ELF-1 (cell line): Measurements from ENCODE around the gene SLC1A2.

Source experiments
- DNase-seq: peaks from one replicate; pipeline ENCODE4 v3.0.0-alpha.2; 2016; ENCODE audit warnings: low read depth, low spot score

SLC1A2 gene

DNA sequence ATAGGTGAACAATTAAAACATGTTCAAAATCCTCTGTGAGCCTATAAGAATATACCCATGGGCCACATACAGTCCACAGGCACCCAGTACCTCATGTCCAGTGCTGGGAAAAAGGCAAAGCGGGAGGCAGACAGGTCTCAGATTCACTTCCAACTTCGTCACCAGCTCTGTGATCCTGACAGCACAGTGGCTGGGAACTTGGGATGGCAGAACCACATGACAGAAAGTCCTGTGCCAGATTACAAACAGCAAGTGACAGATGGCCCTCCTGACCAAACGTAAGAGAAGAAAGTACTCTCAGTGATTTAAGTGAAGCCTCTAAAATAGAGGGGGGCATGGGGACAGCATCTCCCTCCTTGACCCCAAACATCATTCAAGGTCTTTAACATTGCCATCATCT is 5.8 kb downstream of the SLC1A2 start:
- no peak for DNase-seq

DNA sequence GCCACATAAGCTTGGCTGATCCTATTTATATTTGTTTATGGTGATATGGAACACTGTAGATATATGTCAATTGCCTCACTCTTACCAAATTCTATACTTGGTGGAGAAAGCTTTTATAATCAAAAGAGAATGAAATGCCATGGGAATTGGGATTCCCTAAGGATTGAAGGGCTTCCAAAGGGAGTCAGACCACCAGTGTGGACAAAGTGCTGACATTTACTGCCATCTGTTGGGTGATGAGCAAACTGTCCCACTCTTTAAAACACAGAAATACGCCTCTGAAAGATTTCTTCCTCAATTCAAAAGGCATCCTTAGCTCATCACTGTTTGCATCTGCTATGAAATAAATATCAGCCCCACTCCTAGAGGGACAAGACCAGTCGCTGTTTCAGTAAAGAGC is 7.1 kb downstream of the SLC1A2 start:
- no peak for DNase-seq

DNA sequence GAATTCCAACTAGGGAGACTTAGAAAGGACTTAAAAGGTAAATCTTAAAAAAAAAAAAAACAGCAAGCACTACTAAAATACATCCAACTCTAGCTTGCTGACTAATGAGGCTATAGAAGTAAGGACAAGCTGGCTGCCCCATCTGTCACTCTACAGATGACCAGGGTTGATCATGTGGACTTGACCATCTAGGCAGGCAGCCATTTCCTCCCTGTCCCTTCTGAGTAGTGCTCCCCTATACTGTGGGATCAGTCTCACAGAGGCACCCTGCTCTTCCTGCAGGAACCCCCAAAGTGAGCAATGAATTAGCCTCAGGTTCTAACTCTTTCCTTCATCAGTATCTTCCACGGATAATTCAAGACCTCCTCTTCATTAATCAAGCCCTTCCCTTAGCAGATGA is 12.3 kb downstream of the SLC1A2 start:
- DNase-seq, result no peak

DNA sequence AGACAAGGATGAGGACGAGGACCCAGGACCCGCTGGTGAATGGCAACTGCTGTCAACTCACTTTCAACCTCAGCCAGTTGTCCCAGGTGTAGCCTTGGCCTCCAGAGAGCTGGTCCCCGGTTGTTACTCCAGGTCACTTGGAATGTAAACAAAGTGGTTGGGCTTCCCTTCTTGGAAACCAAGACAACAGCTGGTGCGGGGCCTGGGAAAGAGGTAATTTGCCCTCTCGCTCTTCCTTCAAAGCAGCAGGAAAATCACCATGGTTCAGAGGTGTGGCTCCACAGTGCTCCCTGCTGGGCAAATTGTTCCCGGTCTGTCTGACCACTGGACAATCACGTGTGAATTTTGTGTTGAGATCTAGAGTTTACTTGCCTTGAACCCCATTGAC is 15.0 kb downstream of the SLC1A2 start:
- peak; percentile 96 for DNase-seq

DNA sequence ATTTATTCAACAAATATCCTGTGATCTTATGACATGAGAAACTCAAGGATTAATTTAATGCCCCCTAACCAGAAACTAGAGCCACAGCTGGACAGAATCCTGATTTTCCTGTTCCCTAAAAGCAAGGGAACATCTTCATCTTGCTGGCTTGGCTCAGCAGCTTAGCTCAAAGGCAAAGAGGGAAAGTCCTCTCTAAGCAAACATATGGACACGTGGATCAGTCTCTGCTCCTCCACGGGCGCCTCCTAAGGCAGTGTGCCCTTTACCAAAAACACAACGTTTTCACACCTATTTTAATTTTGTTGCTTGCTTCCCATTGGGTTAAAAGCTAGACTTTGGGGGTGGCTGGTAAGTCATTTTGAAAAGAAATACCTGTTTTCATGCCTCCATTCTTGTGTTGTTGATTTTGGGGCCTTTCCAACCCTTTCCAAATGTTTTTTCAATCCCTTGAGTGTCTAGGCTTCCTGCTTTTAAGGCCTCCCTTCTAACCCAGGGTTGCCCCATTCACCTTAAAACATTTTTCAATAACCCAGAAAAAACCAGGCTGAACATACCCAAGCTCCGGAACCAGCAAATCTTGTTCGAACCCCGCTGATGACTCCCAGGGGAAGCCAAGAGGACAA is 15.5 kb downstream of the SLC1A2 start:
- DNase-seq, result no peak

DNA sequence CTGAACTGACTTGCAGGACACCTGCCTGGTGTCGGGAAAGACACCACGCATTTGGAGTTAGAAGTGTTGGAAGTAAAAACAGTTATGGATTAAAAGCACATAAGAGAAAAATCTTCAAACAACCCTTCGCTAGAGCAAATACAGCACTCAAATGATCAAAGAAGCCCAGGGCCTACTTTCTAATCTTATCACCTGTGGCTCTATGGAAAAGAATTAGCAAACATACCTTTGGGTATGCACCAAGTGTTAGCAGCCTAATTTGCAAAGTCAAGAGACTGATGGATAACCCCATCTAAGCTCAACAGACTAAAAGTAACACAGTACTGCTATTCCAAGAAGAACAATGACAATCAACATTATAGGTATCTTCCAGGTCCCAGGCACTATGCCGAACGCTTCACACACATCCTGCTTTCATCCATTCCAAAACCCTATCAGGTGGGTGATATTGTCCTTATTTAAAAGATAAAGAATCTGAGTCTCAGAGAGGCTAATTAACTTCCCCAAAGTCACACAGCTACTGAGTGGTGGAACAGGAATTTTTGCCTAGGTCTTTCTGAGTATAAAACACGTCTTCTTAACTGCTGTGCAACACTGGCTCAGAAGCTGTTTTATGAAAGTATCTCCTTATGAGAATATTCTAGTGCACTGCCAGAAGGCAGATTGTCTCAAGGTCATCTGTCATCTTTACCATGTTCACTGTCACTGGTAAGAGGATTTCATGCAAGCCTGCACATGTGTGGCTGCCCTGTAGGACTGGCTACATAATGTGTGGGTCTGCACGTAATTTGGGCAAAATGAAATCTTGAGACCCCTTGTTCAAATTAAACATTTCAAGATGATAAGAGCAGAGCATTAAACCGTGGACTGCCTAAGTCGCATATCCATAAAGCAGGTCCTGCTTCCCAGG is 16.4 kb downstream of the SLC1A2 start:
- no peak for DNase-seq

DNA sequence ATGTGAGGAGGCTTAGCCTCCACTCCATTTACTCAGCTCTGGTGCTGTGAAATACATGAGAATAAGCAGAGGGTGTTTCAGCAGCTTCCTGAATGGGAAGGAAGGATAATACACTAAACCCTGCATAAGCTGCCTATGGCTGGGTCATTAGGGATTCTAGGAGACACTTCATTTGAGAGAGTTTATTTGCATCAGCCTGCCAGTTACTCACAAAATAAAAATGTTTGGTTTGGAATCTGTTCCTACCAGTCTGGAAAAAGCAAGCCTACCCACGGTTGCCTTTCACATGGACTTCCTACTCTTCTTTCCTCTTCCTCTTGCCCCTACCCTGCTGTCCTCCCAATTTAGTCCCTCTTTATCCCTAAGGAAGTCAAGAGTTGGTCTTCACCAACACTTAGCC is 20.5 kb downstream of the SLC1A2 start:
- no peak for DNase-seq

DNA sequence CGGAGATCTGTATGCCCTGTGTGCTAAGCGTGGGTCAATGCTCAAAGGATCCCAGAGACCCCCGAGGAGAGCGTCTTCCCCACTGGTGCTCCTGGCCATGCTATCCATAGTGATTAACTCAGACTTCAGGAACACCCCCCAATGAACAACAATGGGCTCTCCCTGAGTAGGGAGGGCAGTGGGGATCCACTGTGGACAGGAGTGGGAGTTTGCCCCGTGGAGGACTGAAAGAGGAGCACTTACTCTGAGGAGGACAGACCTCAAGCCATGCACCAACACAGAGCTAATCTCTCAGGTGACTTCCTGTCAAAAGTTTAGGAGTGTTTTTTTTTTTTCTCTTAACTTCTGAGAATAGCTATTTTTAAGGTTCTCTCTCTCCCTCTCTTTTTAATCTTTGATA is 24.4 kb downstream of the SLC1A2 start:
- DNase-seq, result no peak

DNA sequence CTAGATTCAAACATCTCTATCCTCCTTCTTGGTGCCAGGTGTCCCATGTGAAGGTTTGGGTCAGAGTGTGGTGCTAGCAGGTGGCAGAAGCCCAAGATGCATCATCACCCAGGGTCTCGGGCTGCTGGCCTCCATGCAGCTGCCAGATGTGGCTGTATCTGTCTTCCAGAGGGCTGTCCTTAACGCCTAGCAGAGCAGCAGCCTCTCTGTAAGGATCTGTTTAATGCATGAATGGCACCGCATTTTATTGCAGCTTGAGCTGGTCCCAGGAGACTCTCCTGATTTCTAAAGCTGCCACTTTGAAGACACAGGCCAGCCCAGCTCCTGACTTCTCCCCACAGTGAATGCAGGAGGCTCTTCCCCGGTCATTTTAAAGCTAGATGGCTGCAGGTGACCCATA is 26.3 kb downstream of the SLC1A2 start:
- peak; percentile 40 for DNase-seq

DNA sequence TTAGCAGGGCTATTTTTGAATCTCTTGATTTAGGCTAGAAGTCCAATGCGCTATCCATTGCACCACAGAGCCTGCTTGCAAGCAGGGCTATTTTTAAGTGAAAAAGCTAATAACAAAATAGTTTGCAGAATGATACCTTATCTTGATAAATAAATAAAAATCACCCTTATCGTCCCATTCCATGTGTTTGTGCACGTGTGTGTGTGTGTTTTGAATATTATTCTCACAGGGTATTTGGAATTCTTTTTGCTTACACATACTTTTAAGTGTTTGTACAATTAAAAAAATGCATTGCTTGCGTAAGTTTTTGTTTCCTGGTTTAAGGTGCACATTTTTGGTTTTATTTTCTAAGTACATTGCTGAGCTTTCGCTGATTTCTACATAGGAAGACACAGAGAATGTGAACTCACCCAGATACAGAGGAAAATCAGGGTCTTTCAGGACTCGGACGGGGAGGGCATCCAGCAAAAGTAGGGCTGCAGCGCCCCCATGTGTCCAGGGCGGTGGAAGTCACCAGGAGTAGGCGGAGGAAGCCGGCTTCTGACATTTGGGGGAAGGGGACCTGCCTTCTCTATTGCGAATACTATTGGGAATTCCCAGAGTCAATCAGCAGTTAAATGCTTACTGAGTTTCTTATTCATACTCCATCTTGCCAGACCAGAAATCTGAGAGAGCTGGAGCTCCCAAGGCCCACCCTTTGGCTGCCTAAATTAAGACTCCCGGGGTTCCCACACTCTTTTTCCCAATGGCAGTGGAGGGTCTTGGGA is 27.3 kb downstream of the SLC1A2 start:
- peak; percentile 87 for DNase-seq

DNA sequence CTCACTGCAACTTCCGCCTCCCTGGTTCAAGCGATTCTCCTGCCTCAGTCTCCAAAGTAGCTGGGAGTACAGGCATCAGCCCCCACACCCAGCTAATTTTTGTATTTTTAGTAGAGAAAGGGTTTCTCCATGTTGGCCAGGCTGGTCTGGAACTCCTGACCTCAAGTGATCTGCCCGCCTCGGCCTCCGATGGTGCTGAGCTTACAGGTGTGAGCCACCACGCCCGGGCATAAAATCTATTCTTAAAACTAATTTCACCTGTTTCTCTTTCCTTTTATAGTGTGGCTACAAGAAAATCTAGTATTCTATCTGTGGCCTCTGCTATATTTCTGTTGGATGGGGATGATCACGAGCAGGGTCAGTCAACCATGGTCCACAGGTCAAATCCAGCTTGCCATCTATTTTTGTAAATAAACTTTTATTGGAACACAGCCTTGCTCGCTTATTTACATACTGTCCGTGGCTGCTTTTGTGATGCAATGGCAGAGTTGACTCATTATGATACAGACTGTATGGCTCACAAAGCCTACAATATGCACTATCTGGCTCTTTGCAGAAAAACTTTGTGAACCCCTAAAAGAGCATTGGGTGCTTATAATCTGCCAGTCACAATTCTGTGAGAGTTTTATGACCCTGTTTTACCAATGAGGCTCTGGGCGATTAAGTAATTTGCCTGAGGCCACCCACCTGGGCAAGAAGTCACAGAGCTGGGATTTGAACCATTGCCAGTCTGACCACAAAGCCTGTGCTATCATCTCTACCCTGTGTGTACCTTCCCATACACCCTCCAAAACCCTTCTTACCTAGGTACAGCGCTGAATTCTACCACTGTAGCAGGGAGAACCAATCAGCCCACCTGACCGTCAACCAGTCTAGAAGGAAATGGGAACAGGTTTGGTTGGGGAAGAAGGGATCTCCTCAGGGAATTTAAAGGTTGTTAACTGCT is 28.3 kb downstream of the SLC1A2 start:
- no peak for DNase-seq

DNA sequence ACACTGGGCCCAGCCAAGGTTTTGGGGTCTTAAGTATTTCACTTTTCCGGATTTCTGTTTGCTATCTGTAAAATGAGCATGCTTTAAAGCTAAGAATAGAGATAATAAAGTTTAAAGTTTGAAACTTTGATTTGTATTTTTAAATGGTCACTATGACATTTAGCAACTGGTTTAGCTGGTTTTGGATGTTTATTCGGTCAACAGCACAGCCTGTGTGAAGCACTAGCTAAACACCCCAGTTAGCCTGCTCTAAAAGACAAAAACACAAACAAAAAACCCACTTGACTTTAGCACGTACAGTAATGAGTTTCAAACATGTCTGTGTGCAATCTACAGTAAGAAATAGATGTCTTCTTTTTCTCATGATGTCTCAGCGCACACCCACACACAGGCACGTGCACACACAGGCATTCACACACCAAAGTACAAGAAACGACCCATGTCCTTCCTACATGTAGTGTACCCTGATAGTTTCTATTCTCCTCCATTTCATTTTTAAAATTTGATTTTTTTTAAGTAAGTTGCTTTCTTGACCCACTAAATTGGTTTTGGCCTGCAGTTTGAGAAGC is 29.4 kb downstream of the SLC1A2 start:
- DNase-seq, result no peak

DNA sequence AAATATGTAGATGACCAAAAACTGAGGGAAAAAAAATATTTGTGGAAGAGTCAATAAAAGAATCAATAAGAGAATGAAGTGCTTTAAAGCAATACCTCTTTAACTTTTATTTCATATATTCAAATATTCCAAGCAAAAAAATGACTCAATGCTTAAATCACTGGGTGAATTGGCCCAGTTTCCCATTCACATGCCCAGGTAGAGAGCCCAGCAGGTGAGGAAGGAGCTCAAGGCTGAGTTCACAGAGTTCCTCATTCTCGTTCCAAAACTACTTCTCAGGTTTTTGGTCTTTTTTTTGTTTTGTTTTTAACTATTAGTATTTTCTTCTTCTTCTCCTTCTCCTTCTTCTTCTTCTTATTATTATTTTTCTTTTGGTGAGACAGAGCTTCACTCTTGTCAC is 30.2 kb downstream of the SLC1A2 start:
- DNase-seq, result no peak

DNA sequence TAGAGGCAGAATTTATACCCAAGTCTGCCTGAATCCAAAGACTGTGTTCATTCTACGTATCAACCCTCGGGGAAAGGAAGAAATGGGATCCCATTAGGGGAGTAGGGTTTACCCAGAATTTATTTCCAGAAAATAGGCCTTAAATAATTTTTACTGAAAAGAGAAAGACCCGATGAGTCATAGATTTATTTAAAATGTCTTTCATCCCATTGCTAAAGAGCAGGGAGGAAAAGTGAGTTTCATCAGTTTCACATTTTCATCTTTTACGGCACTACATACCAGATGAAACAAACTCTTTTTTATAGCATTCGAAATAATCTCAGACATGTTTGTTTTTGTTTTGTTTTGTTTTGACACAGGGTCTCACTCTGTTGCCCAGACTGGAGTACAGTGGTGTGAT is 31.3 kb downstream of the SLC1A2 start:
- no peak for DNase-seq

DNA sequence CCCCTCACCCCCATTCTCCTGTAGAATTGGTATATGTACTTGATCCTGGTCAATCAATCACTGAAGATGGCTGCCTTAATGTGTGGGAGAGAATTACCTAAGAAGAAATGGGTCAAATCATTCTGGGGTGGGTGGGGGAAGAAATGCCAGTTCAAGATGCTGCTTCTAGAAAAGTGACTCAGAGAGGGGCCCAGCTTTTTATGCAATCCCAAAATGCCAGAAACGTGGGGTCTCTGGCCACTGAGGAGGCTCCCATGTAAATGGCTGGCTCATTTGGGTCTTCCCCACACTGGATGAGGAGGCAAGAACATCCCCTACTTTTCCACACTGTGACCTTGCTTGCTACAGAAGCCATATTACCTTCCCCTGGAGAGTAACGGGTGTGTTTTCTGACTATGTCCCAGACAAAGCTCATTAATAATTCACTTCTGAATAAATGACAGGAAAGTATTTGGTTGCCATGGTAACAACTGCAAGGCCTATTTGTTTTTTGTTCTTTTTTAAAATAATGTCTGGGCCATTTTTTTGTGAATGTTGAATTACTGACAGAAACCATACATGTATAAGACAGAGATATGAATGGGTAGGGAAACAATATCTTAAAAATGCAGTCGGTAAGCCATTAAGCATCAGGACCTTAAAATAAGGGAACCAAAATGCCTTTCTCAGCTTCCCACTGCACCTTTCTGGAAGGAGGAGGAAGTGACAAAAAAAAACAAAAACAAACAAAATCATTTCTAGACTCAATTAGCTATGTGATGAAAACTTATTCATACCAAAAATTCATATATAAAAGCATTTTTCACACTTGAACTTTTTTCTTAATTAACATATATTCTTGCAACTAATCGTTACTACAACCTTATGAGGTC is 32.0 kb downstream of the SLC1A2 start:
- DNase-seq, result no peak

DNA sequence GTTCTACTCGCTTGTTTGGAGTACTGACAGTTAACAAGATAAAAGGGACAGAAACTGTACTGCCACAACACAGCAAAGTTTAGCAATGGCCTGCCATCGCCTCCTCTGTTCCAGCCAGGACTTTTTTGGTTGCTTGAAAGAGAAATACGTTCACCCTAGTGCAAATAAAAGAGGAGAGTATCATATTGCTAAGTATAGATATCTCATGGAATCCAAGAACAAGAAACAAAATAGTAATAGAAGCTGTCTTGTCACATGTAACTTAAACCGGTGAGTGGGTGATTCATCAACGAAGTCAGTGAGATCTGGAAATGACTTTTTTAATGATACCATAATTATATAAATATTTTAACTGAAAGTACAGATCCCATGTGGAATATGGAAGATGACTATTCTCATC is 35.4 kb downstream of the SLC1A2 start:
- no peak for DNase-seq

DNA sequence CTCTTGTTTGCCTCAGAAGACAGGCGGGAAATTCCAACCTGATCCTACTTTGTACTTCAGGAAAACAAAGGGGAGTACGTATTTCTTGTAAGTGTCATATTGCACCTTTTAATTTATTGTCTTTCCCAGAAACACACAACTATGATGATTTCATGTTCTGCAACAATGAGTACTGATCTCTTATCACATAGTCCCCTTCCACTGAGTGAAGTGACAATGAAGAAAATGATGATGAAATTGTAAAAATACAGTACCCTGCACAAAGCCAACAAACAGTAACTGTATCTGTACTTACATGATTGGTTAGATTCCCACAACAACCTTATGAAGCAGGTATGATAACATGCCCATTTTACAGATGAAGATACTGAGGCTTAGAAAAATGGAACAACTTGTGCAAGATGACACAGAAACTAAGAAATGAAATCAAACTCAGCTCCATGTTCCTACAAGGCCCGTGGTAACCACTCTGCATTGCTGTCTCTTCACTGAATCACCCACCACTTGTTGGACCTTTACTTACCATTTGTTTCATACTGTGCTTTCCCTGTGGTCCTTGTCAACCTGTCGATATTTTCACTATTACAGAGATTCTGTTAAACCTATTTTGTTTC is 37.5 kb downstream of the SLC1A2 start:
- DNase-seq, result no peak

DNA sequence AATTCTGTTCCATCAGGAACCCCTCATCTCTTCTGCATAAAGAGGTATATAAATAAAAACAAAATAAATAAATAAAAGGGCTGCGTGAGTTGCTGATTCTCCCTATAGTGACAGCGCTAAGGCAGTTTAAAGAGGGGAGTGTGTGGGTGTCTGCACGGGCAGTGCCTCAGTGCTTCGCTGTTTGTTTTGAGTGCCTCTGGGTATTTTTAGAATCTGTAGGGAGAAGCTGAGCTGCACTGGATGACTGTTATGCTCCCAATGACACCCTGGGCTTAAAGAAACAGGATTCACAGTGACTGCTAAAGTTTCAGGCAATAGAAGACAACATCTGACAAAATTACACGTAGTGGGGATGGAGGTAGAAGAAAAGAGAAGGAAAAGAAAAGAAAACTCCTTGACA is 38.8 kb downstream of the SLC1A2 start:
- DNase-seq, result no peak

DNA sequence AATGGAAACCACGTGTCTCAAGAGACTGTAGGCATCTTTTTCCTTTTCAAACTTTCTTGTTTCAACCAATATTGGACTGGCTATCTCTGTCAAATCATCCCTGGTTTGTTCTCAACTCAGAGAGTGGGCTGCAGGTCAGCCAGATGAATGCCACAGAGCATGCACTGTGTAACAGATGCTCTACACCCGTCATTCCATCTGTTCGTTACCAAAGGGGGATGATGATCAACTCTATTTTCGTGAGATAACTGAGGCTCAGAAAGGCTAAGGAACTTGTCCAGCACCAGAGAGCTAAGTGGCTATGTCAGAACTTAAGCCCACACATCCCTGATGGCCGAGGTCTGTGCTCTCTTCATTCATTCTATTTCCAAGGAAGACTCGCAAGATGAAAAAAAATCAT is 42.1 kb downstream of the SLC1A2 start:
- no peak for DNase-seq

DNA sequence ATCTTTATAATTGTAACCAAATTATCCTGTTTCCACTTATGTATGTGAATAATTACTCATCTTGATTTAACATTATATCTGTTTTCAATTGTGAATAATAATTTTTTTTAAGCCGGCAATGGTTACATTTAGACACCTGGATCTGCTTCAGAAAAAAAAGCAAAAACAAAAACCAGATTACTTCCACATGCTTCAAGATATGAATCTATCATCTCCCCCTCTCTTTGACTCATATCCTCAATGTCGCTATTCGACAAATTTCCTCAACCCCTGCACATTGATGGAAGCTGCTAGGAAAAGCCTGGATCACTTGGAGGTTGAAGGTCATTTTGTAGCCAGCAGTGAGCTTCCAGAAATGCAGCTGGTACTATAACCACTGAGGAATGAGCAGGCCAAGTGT is 42.7 kb downstream of the SLC1A2 start:
- DNase-seq, result no peak
